B cell (primary cell): ENCODE measurements around the gene STRADB. TPM values are rescaled to one million over a fixed set of nuclear protein-coding genes. Genes with fewer than 3 reads are reported as not detected.

Experiments
- ATAC-seq: fragments of 200-7000 bp; cut with Tn5 transposase; one replicate; pipeline ENCODE4 v1.10.0; 2021; ENCODE audit warnings: low read depth, mild to moderate bottlenecking, moderate number of reproducible peaks, moderate library complexity
- CTCF ChIA-PET: fragments of 350-600 bp; sonication (Branson Sonifier 250); formaldehyde crosslinking; loops from one replicate; lab custom pipeline; 2021; ENCODE audit warnings: antibody characterized with exemption, inconsistent platforms; lab: Charles Lee
- POLR2A ChIA-PET: fragments of 350-600 bp; sonication (Branson Sonifier 250); formaldehyde crosslinking; loops from one replicate; lab custom pipeline; 2021; ENCODE audit warnings: antibody characterized with exemption; lab: Charles Lee
- DNase-seq: peaks from one replicate; pipeline ENCODE4 v3.0.0; 2013
- H2AFZ ChIP-seq: 2 replicates; pipeline ENCODE4 v1.6.1; 2012; ENCODE audit warnings: mild to moderate bottlenecking, low read depth, low read length; ENCODE audit not compliant: insufficient read depth, poor library complexity, severe bottlenecking
- H3K27ac ChIP-seq, 2 donors: 1 replicate in 1 of 2; 2 replicates in 1 of 2; pipeline ENCODE4 v1.5.1; 2012 to 2013; ENCODE audit warnings: low read length in 2 of 2, mild to moderate bottlenecking in 2 of 2, moderate library complexity in 1 of 2
- H3K27me3 ChIP-seq, 4 experiments: fragments of 200-600 bp in 1 of 4; sonication (generic) in 1 of 4; replicated peaks in 1 of 4; 1 replicate in 2 of 4; 2 replicates in 2 of 4; pipeline versions ENCODE4 v1.6.1 to v1.7.0; 2013 to 2016; ENCODE audit warnings: low read length in 3 of 4, mild to moderate bottlenecking in 2 of 4, mixed read lengths in 1 of 4, moderate library complexity in 1 of 4; ENCODE audit not compliant: insufficient read depth in 4 of 4, control insufficient read depth in 3 of 4; ENCODE audit errors: control extremely low read depth in 1 of 4
- H3K36me3 ChIP-seq, 2 experiments: replicated peaks in 1 of 2; 1 replicate in 1 of 2; 2 replicates in 1 of 2; pipeline versions ENCODE4 v1.6.1 to v1.7.1; 2013; ENCODE audit warnings: low read length in 1 of 2; ENCODE audit not compliant: insufficient read depth in 2 of 2, control insufficient read depth in 1 of 2; ENCODE audit errors: control extremely low read depth in 1 of 2, extremely low read depth in 1 of 2
- H3K4me1 ChIP-seq, 2 donors: fragments of 200-600 bp in 1 of 2; sonication (generic) in 1 of 2; 1 replicate in 1 of 2; 2 replicates in 1 of 2; pipeline versions ENCODE4 v1.5.1 to v1.6.1; 2013 to 2017; ENCODE audit warnings: low read length in 2 of 2; ENCODE audit not compliant: control insufficient read depth in 2 of 2, insufficient read depth in 2 of 2
- H3K4me2 ChIP-seq: replicated peaks from 2 replicates; pipeline ENCODE3; 2012; ENCODE audit warnings: mild to moderate bottlenecking, low read depth, low read length; ENCODE audit not compliant: poor library complexity, severe bottlenecking
- H3K4me3 ChIP-seq, 5 experiments: fragments of 200-600 bp in 1 of 5; sonication (generic) in 1 of 5; 1 replicate in 3 of 5; 2 replicates in 2 of 5; pipeline versions ENCODE4 v1.5.1 to v1.7.0; 2011 to 2016; ENCODE audit warnings: low read length in 4 of 5, mild to moderate bottlenecking in 4 of 5, low read depth in 2 of 5, control low read depth in 1 of 5, moderate library complexity in 1 of 5; ENCODE audit not compliant: insufficient read depth in 1 of 5; ENCODE audit errors: control extremely low read depth in 1 of 5, extremely low read depth in 1 of 5
- H3K79me2 ChIP-seq: fragments of 200-600 bp; sonication (generic); one replicate; pipeline ENCODE4 v1.6.0; 2016; ENCODE audit warnings: low read length; ENCODE audit not compliant: control insufficient read depth, insufficient read depth
- H3K9ac ChIP-seq: fragments of 200-600 bp; sonication (generic); 2 replicates; pipeline ENCODE4 v1.6.1; 2017; ENCODE audit warnings: mild to moderate bottlenecking, low read length, moderate library complexity
- H3K9me3 ChIP-seq, 3 donors: one replicate each; pipeline versions ENCODE4 v1.6.1 to v1.7.1; 2013; ENCODE audit warnings: low read length in 2 of 3; ENCODE audit not compliant: control insufficient read depth in 2 of 3, insufficient read depth in 1 of 3; ENCODE audit errors: control extremely low read depth in 1 of 3
- H4K20me1 ChIP-seq: 2 replicates; pipeline ENCODE4 v1.6.0; 2012; ENCODE audit warnings: mild to moderate bottlenecking, low read length; ENCODE audit not compliant: insufficient read depth, control insufficient read depth, poor library complexity, severe bottlenecking
- H3K27ac Mint-ChIP-seq: one replicate; pipeline ENCODE4 v1.8.0; 2021; ENCODE audit warnings: mixed read lengths
- H3K27me3 Mint-ChIP-seq: one replicate; pipeline ENCODE4 v1.8.0; 2021; ENCODE audit warnings: mixed read lengths
- H3K4me1 Mint-ChIP-seq: one replicate; pipeline ENCODE4 v1.8.0; 2021; ENCODE audit warnings: mixed read lengths
- H3K4me3 Mint-ChIP-seq: one replicate; pipeline ENCODE4 v1.8.0; 2021; ENCODE audit warnings: mixed read lengths
- H3K9me3 Mint-ChIP-seq: one replicate; pipeline ENCODE4 v1.8.0; 2022; ENCODE audit warnings: mixed read lengths; ENCODE audit not compliant: insufficient read depth
- CTCF ChIP-seq: fragments of 200-600 bp; IDR thresholded peaks from one replicate; pipeline ENCODE4 v1.8.0; 2022; ENCODE audit warnings: antibody characterized with exemption, mild to moderate bottlenecking
- EZH2 ChIP-seq: IDR thresholded peaks from 2 replicates; pipeline ENCODE4 v1.6.1; 2012; ENCODE audit warnings: borderline replicate concordance, low read depth, mild to moderate bottlenecking, moderate library complexity, low read length; ENCODE audit not compliant: insufficient read depth, poor library complexity, severe bottlenecking
- WGBS: methylation state at CpG from one replicate; pipeline ENCODE4 v1.1.5; 2013; ENCODE audit warnings: missing lambda C conversion rate; ENCODE audit not compliant: insufficient coverage; 5-methylcytosine and 5-hydroxymethylcytosine counted together
- intact Hi-C: fragments of 100-400 bp; cut with micrococcal nuclease; formaldehyde crosslinking; loops from one replicate; pipeline ENCODE4 v1.10.0; 2022
- polyA plus RNA-seq: library from polyadenylated mRNA; depleted of rRNA; stranded (reverse); fragments of >200 nt; gene quantifications from 2 replicates; pipeline ENCODE4 v1.2.3, GENCODE V29; 2012
- total RNA-seq, 2 donors: library from RNA; stranded (reverse); fragments of 120-200 nt in 1 of 2; gene quantifications; 1 replicate in 1 of 2; 2 replicates in 1 of 2; pipeline versions ENCODE4 v1.2.3 to v1.2.4, GENCODE V29; 2013 to 2022

Gene STRADB
- total and polyA plus RNA-seq, 2 donors (not counting 1 experiment from before 2014, with no cell fraction given), result 17.2 to 17.5 TPM

GRCh38 chr2:201460532-201460931, 9.0 kb downstream of the STRADB start:
- no peak overlapping the region for H3K27ac Mint-ChIP-seq
- intact Hi-C loops, result no loop called here
- H4K20me1 ChIP-seq, result no peaks in the 10 kb centered on the region
- no peaks in the 10 kb centered on the region for H3K9me3 ChIP-seq
- H2AFZ ChIP-seq, result no peak overlapping the region
- no peak overlapping the region for H3K4me3 Mint-ChIP-seq
- DNase-seq (no peak), ATAC-seq (no peak)
- POLR2A ChIA-PET, result interaction anchor here (0.7 kb wide), 1 partner anchor 218 kb away, joined by 6 read pairs; no protein-coding TSS in a partner anchor
- WGBS, result no CpG with 5 or more reads among the region's 1 CpG
- no peaks in the 10 kb centered on the region for H3K27me3 ChIP-seq
- CTCF ChIA-PET, result no interaction called here
- H3K27ac ChIP-seq, result no peak overlapping the region
- no peaks in the 10 kb centered on the region for H3K4me1 Mint-ChIP-seq
- no peak overlapping the region for H3K4me2 ChIP-seq
- no peaks in the 10 kb centered on the region for H3K4me1 ChIP-seq
- no peak overlapping the region for H3K9ac ChIP-seq
- no peaks in the 10 kb centered on the region for H3K27me3 Mint-ChIP-seq
- no peaks in the 10 kb centered on the region for H3K9me3 Mint-ChIP-seq
- peaks cover 2 to 39% of the 10 kb centered on the region in 2 experiments for H3K36me3 ChIP-seq
- TF ChIP-seq EZH2 (no peak), CTCF (no peak)
- no peak overlapping the region for H3K4me3 ChIP-seq
- no peaks in the 10 kb centered on the region for H3K79me2 ChIP-seq

DNA sequence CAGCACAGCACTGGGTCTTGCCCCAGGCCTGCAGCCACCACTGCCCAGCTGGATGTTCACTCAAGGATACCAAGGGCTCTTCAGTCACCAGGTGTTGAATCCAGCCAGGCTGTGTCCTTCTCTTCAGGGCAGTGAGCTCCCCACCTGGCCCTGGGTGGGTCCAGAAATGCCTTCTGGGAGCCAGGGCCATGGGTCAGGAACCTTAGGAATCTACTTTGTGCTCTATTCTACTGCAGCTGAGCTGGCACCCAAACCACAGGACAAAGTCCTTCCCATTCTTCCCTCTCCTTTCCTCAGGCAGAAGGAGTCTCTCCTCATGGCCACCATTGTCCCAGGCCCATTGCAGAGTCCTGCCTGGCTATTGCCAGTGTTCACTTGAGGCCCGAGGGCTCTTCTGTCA, 13.0 kb downstream of the STRADB start:
- Histone ChIP-seq H3K27ac (no peak overlapping the region), H2AFZ (no peak overlapping the region), H3K4me2 (no peak overlapping the region), H3K79me2 (no peaks in the 10 kb centered on the region), H3K36me3 (peaks cover 6 to 40% of the 10 kb centered on the region in 2 experiments), H4K20me1 (no peaks in the 10 kb centered on the region), H3K4me3 (no peak overlapping the region), H3K9me3 (no peaks in the 10 kb centered on the region), H3K9ac (no peak overlapping the region), H3K4me1 (no peaks in the 10 kb centered on the region), H3K27me3 (no peaks in the 10 kb centered on the region)
- no peak overlapping the region for H3K4me3 Mint-ChIP-seq
- DNase-seq, result no peak
- intact Hi-C loops, result no loop called here
- POLR2A ChIA-PET, result no interaction called here
- H3K9me3 Mint-ChIP-seq, result no peaks in the 10 kb centered on the region
- WGBS, result 80% methylated on average over 1 of the region's 1 CpG
- no peaks in the 10 kb centered on the region for H3K4me1 Mint-ChIP-seq
- H3K27me3 Mint-ChIP-seq, result no peaks in the 10 kb centered on the region
- CTCF ChIA-PET, result no interaction called here
- no peak for ATAC-seq
- TF ChIP-seq EZH2 (no peak), CTCF (no peak)
- H3K27ac Mint-ChIP-seq, result no peak overlapping the region
